H1 (cell line): ENCODE data around the gene ZRANB3. TPM values are rescaled to one million over a fixed set of nuclear protein-coding genes. Genes with fewer than 3 reads are reported as not detected.

Experiments
- CHD1 ChIP-seq: IDR thresholded peaks from 2 replicates; pipeline ENCODE4 v1.6.1; 2012; ENCODE audit warnings: low read depth, low read length, improper control_type of control experiment
- CHD7 ChIP-seq: fragments of 300-600 bp; sonication (generic); IDR thresholded peaks from 2 replicates; pipeline ENCODE4 v1.7.1; 2012; ENCODE audit warnings: low read length, moderate library complexity, mild to moderate bottlenecking, inconsistent platforms; ENCODE audit not compliant: insufficient replicate concordance
- E2F6 ChIP-seq: IDR thresholded peaks from 2 replicates; pipeline ENCODE4 v1.6.1; 2012; ENCODE audit warnings: inconsistent platforms
- HDAC2 ChIP-seq, 2 experiments: fragments of 300-600 bp in 1 of 2; sonication (generic) in 1 of 2; IDR thresholded peaks; 2 replicates each; pipeline ENCODE4 v1.6.1; 2011 to 2012; ENCODE audit warnings: low read depth in 2 of 2, low read length in 2 of 2, mild to moderate bottlenecking in 2 of 2, moderate library complexity in 2 of 2, borderline replicate concordance in 1 of 2, inconsistent platforms in 1 of 2
- JUND ChIP-seq: IDR thresholded peaks from 2 replicates; pipeline ENCODE4 v1.6.1; 2011; ENCODE audit warnings: mild to moderate bottlenecking, improper control_type of control experiment, low read length
- MAFK ChIP-seq: IDR thresholded peaks from 2 replicates; pipeline ENCODE4 v1.6.1; 2012; ENCODE audit warnings: low read depth, mild to moderate bottlenecking, improper control_type of control experiment, low read length
- NRF1 ChIP-seq: IDR thresholded peaks from 2 replicates; pipeline ENCODE4 v1.6.1; 2011; ENCODE audit warnings: mild to moderate bottlenecking, low read depth, low read length, improper control_type of control experiment
- POU5F1 ChIP-seq: IDR thresholded peaks from 2 replicates; pipeline ENCODE4 v1.6.1; 2011; ENCODE audit warnings: low read depth, mild to moderate bottlenecking, low read length, moderate library complexity
- SUZ12 ChIP-seq: fragments of 200-600 bp; sonication (generic); IDR thresholded peaks from 2 replicates; pipeline ENCODE4 v1.6.1; 2012; ENCODE audit warnings: mild to moderate bottlenecking, inconsistent platforms, low read length, moderate library complexity, mixed read lengths
- TAF1 ChIP-seq: IDR thresholded peaks from 2 replicates; pipeline ENCODE4 v1.6.1; 2011; ENCODE audit warnings: mild to moderate bottlenecking, low read depth, low read length
- TBP ChIP-seq: IDR thresholded peaks from 2 replicates; pipeline ENCODE4 v1.6.1; 2011; ENCODE audit warnings: low read depth, low read length, improper control_type of control experiment
- YY1 ChIP-seq: IDR thresholded peaks from 2 replicates; pipeline ENCODE4 v1.6.1; 2011; ENCODE audit warnings: low read depth, mild to moderate bottlenecking, low read length
- polyA plus RNA-seq, 7 experiments: library from polyadenylated mRNA; depleted of rRNA in 3 of 7; stranded (reverse) in 5 of 7; unstranded in 2 of 7; fragments of >200 nt in 5 of 7; fragments of 200-250 nt in 2 of 7; gene quantifications; 1 replicate in 5 of 7; 2 replicates in 1 of 7; 4 replicates in 1 of 7; pipeline versions ENCODE4 v1.2.1 to v1.2.3, GENCODE V29; 2011 to 2013; ENCODE audit warnings: missing spikeins in 2 of 7, mixed read lengths in 2 of 7
- total RNA-seq: library from RNA; stranded (reverse); fragmentation: NEBNext Ultra II Directional; extraction: Animal tissue kit (Norgen Biotek cat#: 25700); gene quantifications from 2 replicates; pipeline ENCODE4 v1.2.1, GENCODE V29; 2021

The ZRANB3 gene
- total and polyA plus RNA-seq, 2 of the 8 experiments (the other 6 are each of a cell fraction or from before 2014, with no cell fraction given), result 4.5 to 19.3 TPM

GRCh38 chr2:135311962-135312361 lies 219.1 kb downstream of the ZRANB3 start (continued):
- TF ChIP-seq CHD7, result no peak
- TF ChIP-seq JUND, result no peak
- TF ChIP-seq E2F6, result no peak
- no peak for TF ChIP-seq POU5F1
- no peak for TF ChIP-seq SUZ12
- TF ChIP-seq TAF1, result no peak
- no peak for TF ChIP-seq HDAC2 (IDR thresholded peaks at IDR 0.05; ENCODE audit: borderline replicate concordance in 1 of 2, low read depth in 2 of 2, low read length in 2 of 2)
- no peak for TF ChIP-seq TBP
- TF ChIP-seq NRF1, result no peak
- no peak for TF ChIP-seq YY1
- no peak for TF ChIP-seq MAFK
- no peak for TF ChIP-seq CHD1
